GM19468 (cell line): ENCODE results near the gene ASB16.
"Not testable (repeated sequence)": the region's sequence is repeated elsewhere in the genome, so short reads cannot be mapped to it uniquely, and the experiment has no call there.

Source experiments
- ATAC-seq: cut with Tn5 transposase; IDR thresholded peaks from one replicate; pipeline ENCODE4 v1.9.1; 2021; ENCODE audit warnings: mild to moderate bottlenecking, moderate library complexity, moderate number of reproducible peaks; ENCODE audit not compliant: unreplicated experiment; ENCODE audit errors: extremely low read depth

Gene ASB16

GRCh38 chr17:44146375-44147346 is 23.8 kb upstream of the ASB16 start:
- ATAC-seq = no peak

- ATAC-seq = no peak
Observed at GRCh38 chr17:44147812-44148211, 22.7 kb upstream of the ASB16 start.

DNA sequence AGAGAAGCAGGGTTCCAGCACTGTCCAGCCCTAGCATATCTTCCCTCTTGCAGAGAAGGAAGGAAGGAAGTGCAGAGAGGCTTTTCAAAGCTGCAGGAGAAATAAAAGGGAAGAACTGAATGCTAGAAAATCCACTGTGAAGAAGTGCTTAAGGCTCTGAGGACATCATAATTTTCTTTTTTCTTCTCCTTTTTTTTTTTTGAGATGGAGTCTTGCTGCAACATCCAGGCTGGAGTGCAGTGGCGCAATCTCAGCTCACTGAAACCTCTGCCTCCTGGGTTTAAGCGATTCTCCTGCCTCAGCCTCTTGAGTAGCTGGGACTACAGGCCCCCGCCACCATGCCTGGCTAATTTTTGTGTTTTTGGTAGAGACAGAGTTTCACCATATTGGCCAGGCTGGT is 21.4 kb upstream of the ASB16 start:
- not testable (repeated sequence) for ATAC-seq

- ATAC-seq = no peak
Observed at GRCh38 chr17:44149750-44150329, 20.7 kb upstream of the ASB16 start.

- ATAC-seq = no peak
Observed at GRCh38 chr17:44152875-44153274, 17.6 kb upstream of the ASB16 start.

- no peak for ATAC-seq
Observed at GRCh38 chr17:44155488-44155887, 15.0 kb upstream of the ASB16 start.

- ATAC-seq = no peak
Observed at GRCh38 chr17:44159519-44160210, 10.8 kb upstream of the ASB16 start.

DNA sequence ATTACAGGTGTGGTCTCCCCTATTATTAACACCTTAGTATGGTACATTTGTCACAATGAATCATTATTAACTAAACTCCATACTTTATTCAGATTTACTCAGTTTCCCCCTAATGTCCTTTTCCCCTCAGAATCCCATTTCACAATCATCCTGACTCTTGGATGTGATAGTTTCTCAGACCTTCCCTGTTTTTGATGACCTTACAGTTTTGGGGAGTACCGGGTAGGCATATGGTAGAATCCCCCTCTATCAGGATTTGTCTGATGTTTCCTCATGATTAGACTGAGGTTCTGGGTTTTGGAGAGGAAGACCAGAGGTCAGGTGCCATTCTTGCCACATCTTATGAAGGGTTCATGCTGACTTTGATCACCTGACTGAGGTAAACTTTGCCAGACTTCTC is 6.0 kb upstream of the ASB16 start:
- no peak for ATAC-seq

GRCh38 chr17:44167181-44167861 is 3.2 kb upstream of the ASB16 start:
- ATAC-seq = no peak

DNA sequence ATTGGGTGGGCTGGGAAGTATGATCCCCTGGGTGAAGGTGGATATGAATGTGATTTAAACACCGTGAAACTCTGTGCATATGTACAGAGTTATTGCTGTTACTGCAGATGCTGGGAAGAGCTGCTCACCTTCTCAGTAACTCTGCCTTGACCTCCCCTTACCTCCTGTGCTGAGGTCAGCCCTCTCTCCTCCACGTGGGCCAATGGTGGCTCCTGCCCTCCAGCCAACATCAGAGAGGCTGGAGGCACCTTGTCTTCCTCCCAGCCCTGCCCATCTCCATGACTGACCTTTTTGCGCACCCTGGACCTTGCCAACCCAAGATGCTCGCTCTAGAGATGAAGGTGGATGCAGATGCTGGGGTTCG is 387 bp upstream of the ASB16 start:
- no peak for ATAC-seq

- ATAC-seq = no peak
Observed at GRCh38 chr17:44171931-44172455, 1.5 kb downstream of the ASB16 start.

DNA sequence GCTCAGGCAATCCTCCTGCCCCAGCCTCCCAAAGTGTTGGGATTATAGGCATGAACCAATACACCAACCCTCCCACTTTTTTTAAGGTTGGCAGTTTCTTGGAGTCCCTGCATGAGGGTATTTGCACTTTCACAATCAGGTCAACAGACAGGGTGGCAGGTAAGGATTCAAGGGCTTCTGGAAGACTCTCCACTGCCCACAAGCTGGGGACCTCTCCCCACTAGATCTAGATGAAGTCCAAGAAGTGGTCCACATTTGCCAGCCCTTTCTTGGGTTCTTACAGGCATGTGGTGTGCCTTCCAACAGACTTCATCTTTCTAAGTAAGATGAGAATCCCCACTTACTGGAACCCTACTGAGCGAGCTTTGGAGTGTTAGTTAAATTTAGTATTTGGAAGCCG is 3.9 kb downstream of the ASB16 start:
- ATAC-seq = no peak

DNA sequence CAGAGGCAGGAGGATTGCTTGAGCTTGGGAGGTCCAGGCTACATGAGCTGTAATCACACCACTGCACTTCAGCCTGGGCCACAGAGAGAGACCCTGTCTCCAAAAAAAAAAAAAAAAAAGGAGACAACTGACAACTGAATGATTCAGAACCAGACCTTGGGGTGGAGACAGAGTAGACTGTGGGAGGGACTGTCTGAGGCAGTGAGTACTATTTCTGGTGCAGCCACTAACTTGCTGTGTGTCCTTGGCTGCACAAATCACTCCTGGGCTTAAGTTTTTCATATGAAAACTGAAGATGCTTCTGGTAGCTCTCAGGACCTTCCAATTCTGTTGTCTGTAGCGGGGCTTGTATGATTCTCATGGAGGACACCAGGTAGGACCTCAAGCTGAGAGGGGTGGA is 5.8 kb downstream of the ASB16 start:
- ATAC-seq = no peak

GRCh38 chr17:44176671-44177501 is 6.4 kb downstream of the ASB16 start:
- ATAC-seq = no peak

GRCh38 chr17:44177640-44178039 is 7.1 kb downstream of the ASB16 start:
- no peak for ATAC-seq

GRCh38 chr17:44178133-44178532 is 7.6 kb downstream of the ASB16 start:
- ATAC-seq = no peak

DNA sequence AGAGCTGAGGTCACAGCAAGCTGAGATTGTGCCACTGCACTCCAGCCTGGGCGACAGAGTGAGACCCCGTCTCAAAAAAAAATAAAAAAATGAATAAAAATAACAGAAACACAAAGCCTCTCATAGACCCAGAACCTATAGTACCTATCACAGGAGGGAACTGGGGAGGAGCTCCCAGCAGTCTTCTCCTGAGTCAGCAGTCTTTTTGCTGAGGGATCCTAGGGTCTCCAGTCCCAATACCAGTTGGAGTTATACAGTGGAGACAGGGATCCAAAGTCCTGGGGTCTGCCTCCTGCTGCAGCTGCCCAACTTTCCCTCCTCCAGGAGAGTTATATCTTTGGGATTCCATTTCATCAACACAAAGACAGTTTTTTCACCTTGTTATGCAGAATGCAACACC is 12.5 kb downstream of the ASB16 start:
- ATAC-seq = no peak

DNA sequence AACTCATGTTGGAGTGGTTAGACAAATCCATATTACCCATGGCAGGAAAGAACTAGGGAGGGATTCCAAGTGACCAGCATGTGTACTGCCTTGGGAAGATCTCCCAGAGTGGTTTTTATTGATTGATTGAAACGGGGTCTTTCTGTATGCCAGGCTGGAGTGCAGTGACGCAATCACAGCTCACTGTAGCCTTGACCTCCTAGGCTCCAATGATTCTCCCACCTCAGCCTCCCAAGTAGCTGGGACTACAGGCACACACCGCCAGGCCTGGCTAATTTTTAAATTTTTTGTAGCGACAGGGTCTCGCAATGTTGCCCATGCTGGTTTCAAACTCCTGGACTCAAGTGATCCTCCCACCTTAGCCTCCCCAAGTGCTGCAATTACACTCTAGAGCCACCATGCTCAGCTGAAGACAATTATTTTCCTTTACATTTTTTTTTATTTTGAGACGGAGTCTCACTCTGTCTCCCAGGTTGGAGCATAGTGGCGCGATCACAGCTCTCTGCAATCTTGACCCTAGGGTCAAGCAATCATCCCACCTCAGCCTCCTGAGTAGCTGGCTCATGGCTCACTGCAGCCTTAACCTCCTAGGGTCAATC is 13.8 kb downstream of the ASB16 start:
- no peak for ATAC-seq
